ENCODE results near the gene BLVRA. TPM values are rescaled to one million over a fixed set of nuclear protein-coding genes. Genes with fewer than 3 reads are reported as not detected.

Gene BLVRA
- polyA plus RNA-seq, 1 donor (not counting 4 experiments of a cell fraction or from before 2014, with no cell fraction given), result 49.6 TPM

DNA sequence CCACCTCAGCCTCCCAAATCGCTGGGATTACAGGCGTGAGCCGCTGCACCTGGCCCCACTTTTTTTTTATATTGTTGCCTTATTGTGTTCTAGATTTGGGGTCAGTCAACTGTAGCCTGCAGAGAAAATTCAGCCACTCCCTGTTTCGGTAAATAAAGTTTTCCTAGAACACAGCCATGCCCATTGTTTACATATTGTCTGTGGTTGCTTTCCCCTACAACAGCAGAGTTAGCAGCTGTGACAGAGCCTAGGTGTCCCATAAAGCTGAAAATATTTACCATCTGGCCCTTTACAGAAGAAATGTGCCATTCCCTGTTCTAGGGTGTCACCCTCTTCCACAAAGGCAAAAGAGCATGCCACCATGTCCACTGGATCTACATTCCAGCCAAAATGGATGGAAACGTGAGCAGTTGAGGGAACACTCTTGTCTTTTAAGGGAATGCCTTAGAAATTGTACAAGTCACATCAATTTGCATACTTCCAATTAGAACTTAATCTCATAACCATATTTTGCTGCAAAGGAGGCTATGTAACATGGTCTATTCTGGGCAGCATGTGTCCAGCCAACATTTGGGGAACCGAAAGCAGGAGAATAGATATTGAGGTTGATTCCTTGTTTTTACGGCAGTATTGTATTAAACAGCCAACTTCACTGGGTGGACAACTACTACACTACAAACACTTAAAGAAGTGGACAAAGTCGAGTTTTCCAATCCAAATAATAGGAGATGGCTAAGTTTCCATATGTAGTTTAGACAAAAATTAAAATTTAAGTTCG lies 11.0 kb upstream of the BLVRA start:
- dilution Hi-C loops (cut with MboI; ENCODE audit: extremely low pct_ligation_motif_present, low sequenced_read_pairs), result no loop called here
- DNase-seq (ENCODE audit: low read depth, low spot score), result no peak
- H3K36me3 ChIP-seq (ENCODE audit: control insufficient read depth in 2 of 2, extremely low read depth in 1 of 2, insufficient read depth in 2 of 2, low read length in 2 of 2), result no peaks in the 10 kb centered on the region

DNA sequence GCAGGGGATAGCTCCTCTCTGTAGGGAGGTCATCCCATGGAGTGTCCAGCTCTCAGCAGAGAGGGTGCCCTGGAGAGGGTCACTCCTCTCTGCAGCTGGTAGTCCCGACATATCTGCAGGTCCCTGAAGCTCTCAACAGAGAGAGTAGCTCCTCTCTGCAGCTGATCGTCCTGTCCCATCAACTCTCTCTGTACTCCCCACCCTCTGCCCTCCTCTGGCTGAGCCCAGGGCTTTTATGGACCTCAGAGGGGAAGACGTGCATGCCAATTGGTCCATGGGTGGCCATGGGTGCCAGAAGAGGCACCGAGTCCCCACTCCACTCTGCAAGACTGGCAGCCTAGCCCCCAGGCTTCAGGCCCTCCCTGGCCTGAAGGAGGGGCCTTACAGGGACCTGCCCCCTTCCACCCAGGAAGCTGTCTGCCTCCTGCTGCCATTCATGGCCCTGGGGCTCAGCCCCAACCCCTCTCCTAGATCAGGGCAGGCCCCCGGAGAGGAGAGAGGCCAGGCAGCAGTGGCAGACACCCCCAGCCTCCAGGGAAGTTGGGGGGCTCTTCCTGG lies 9.0 kb upstream of the BLVRA start:
- Histone ChIP-seq H3K4me3 (ENCODE audit: control insufficient read depth in 2 of 3, extremely low read depth in 1 of 3, insufficient read depth in 2 of 3, low read depth in 1 of 3, low read length in 3 of 3) (no peak overlapping the region), H3K4me2 (ENCODE audit: control insufficient read depth, extremely low read depth, insufficient read depth, low read depth, low read length) (no peak overlapping the region), H3K9me1 (ENCODE audit: control insufficient read depth, extremely low read depth, insufficient read depth, low read length) (no peaks in the 10 kb centered on the region), H3K79me2 (ENCODE audit: control insufficient read depth, insufficient read depth, low read length) (no peaks in the 10 kb centered on the region), H3K9ac (ENCODE audit: control insufficient read depth, extremely low read depth, insufficient read depth, low read length) (no peak overlapping the region), H4K20me1 (ENCODE audit: control insufficient read depth, extremely low read depth, insufficient read depth, low read length) (no peaks in the 10 kb centered on the region), H3K36me3 (ENCODE audit: control insufficient read depth in 2 of 2, extremely low read depth in 1 of 2, insufficient read depth in 2 of 2, low read length in 2 of 2) (no peaks in the 10 kb centered on the region), H2AFZ (ENCODE audit: control insufficient read depth, low read length) (no peak overlapping the region), H3K4me1 (ENCODE audit: control insufficient read depth, extremely low read depth, insufficient read depth, low read length) (no peaks in the 10 kb centered on the region), H3K9me3 (ENCODE audit: control insufficient read depth, low read depth, low read length) (no peaks in the 10 kb centered on the region), H3K27ac (ENCODE audit: control insufficient read depth, insufficient read depth, low read length) (no peak overlapping the region), H3K27me3 (ENCODE audit: control insufficient read depth, extremely low read depth, insufficient read depth, low read length) (no peaks in the 10 kb centered on the region)
- dilution Hi-C loops (cut with MboI; ENCODE audit: extremely low pct_ligation_motif_present, low sequenced_read_pairs), result no loop called here
- FAIRE-seq, result no peak
- no peak for DNase-seq (ENCODE audit: low read depth, low spot score)
- TF ChIP-seq, protein P1, sequence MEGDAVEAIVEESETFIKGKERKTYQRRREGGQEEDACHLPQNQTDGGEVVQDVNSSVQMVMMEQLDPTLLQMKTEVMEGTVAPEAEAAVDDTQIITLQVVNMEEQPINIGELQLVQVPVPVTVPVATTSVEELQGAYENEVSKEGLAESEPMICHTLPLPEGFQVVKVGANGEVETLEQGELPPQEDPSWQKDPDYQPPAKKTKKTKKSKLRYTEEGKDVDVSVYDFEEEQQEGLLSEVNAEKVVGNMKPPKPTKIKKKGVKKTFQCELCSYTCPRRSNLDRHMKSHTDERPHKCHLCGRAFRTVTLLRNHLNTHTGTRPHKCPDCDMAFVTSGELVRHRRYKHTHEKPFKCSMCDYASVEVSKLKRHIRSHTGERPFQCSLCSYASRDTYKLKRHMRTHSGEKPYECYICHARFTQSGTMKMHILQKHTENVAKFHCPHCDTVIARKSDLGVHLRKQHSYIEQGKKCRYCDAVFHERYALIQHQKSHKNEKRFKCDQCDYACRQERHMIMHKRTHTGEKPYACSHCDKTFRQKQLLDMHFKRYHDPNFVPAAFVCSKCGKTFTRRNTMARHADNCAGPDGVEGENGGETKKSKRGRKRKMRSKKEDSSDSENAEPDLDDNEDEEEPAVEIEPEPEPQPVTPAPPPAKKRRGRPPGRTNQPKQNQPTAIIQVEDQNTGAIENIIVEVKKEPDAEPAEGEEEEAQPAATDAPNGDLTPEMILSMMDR (optimal IDR thresholded peaks at IDR 0.05 in 1 of 3, IDR thresholded peaks at IDR 0.05 in 1 of 3, conservative IDR thresholded peaks at IDR 0.05 in 1 of 3; ENCODE audit: extremely low read depth in 1 of 3, insufficient read depth in 2 of 3, low read length in 3 of 3), result no peak
- no peak for TF ChIP-seq EZH2 (IDR thresholded peaks at IDR 0.05; ENCODE audit: low read length)

More for the DNA sequence above, 11.0 kb upstream of the BLVRA start:
- Histone ChIP-seq H3K9ac (ENCODE audit: control insufficient read depth, extremely low read depth, insufficient read depth, low read length) (no peak overlapping the region), H3K4me3 (ENCODE audit: control insufficient read depth in 2 of 3, extremely low read depth in 1 of 3, insufficient read depth in 2 of 3, low read depth in 1 of 3, low read length in 3 of 3) (no peak overlapping the region), H2AFZ (ENCODE audit: control insufficient read depth, low read length) (no peak overlapping the region), H3K9me1 (ENCODE audit: control insufficient read depth, extremely low read depth, insufficient read depth, low read length) (no peaks in the 10 kb centered on the region), H4K20me1 (ENCODE audit: control insufficient read depth, extremely low read depth, insufficient read depth, low read length) (no peaks in the 10 kb centered on the region), H3K9me3 (ENCODE audit: control insufficient read depth, low read depth, low read length) (no peaks in the 10 kb centered on the region), H3K4me1 (ENCODE audit: control insufficient read depth, extremely low read depth, insufficient read depth, low read length) (no peaks in the 10 kb centered on the region), H3K27me3 (ENCODE audit: control insufficient read depth, extremely low read depth, insufficient read depth, low read length) (no peaks in the 10 kb centered on the region), H3K27ac (ENCODE audit: control insufficient read depth, insufficient read depth, low read length) (no peak overlapping the region), H3K79me2 (ENCODE audit: control insufficient read depth, insufficient read depth, low read length) (no peaks in the 10 kb centered on the region), H3K4me2 (ENCODE audit: control insufficient read depth, extremely low read depth, insufficient read depth, low read depth, low read length) (no peak overlapping the region)
- TF ChIP-seq, protein P1 (optimal IDR thresholded peaks at IDR 0.05 in 1 of 3, IDR thresholded peaks at IDR 0.05 in 1 of 3, conservative IDR thresholded peaks at IDR 0.05 in 1 of 3; ENCODE audit: extremely low read depth in 1 of 3, insufficient read depth in 2 of 3, low read length in 3 of 3), result no peak
- TF ChIP-seq EZH2 (IDR thresholded peaks at IDR 0.05; ENCODE audit: low read length), result no peak
- no peak for FAIRE-seq
